Activated naive CD8-positive, alpha-beta T cell treated with anti-CD3 and anti-CD28 coated beads, Interleukin-2, amount 50 U/mL, for 24 hours (primary cell): ENCODE data around the gene NAALADL2.
"Not testable (repeated sequence)": the region's sequence is repeated elsewhere in the genome, so short reads cannot be mapped to it uniquely, and the experiment has no call there.

Experiments
- ATAC-seq: fragments of 150-1000 bp; cut with Tn5 transposase; one replicate; pipeline ENCODE4 v1.10.0; 2021
- DNase-seq: peaks from one replicate; pipeline ENCODE4 v3.0.0; 2021
- H3K27ac Mint-ChIP-seq: one replicate; pipeline ENCODE4 v1.8.0; 2021; ENCODE audit warnings: mild to moderate bottlenecking, mixed read lengths
- H3K27me3 Mint-ChIP-seq: one replicate; pipeline ENCODE4 v1.8.0; 2021; ENCODE audit warnings: mixed read lengths
- H3K36me3 Mint-ChIP-seq: one replicate; pipeline ENCODE4 v1.8.0; 2021; ENCODE audit warnings: low read depth, mixed read lengths
- H3K4me1 Mint-ChIP-seq: one replicate; pipeline ENCODE4 v1.8.0; 2021; ENCODE audit warnings: mixed read lengths
- H3K4me3 Mint-ChIP-seq: one replicate; pipeline ENCODE4 v1.8.0; 2021; ENCODE audit warnings: mild to moderate bottlenecking, moderate library complexity, mixed read lengths
- H3K9me3 Mint-ChIP-seq: one replicate; pipeline ENCODE4 v1.8.0; 2021; ENCODE audit warnings: mixed read lengths

The NAALADL2 gene

DNA sequence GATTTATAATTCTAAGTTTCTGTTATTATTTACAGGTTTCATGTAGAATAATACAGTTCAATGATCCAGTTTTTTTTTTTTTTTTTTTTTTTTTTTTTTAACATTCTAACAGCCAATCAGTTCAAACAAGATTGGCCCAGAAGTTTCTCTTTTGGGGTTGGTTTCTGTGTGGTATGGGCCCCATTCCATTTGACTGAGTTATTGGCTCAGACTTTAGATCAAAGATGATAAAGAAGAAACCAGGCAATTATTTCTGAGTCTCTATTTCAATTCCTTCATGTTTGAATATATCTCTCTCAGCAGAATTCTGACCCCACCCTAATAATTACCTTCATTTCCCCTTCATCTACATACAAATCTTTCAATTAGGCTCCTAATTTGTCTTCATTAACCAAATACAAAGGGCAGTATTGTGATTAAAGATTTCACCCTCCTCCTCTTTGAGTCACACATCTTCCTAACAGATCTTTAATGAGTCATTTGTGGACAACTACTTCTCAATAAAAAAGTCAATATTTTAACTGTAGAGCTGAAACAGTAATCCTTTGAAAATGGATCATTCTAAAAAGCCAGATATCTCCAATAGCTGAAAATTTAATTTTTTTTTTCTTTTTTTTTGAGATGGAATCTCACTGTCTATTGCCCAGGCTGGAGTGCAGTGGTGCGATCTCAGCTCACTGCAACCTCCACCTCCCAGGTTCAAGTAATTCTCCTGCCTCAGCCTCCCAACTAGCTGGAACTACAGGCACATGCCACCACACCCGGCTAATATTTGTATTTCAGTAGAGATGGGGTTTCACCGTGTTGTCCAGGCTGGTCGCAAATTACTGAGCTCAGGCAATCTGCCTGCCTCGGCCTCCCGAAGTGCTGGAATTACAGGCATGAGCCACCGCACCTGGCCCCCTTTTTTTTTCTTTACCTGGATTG is 878.8 kb downstream of the NAALADL2 start:
- no peaks in the 10 kb centered on the region for H3K27me3 Mint-ChIP-seq
- H3K9me3 Mint-ChIP-seq: peaks cover 35% of the 10 kb centered on the region
- no peak overlapping the region for H3K27ac Mint-ChIP-seq
- ATAC-seq (no peak), DNase-seq (no peak)
- H3K4me1 Mint-ChIP-seq: no peaks in the 10 kb centered on the region
- no peaks in the 10 kb centered on the region for H3K36me3 Mint-ChIP-seq
- no peak overlapping the region for H3K4me3 Mint-ChIP-seq

DNA sequence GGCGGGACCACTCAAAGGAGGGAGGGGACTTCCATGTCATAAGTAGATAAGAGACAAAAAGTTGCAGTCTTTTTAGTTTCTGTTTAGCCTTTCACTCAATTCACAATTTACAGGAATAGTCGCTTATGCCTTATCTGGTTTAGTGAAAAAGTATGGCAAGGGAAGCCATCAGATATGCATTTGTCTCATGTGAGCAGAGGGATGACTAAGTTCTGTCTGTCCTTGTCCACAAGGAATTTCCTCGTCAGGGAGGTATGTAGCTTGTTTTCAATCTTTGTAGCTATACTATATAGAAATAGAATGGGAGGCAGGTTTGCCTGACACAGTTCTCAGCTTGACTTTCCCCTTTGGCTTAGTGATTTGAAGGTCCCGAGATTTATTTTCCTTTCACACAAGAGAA is 882.8 kb downstream of the NAALADL2 start:
- Mint-ChIP-seq H3K27me3 (no peaks in the 10 kb centered on the region), H3K9me3 (peaks cover 24% of the 10 kb centered on the region), H3K27ac (no peak overlapping the region), H3K4me3 (no peak overlapping the region), H3K36me3 (no peaks in the 10 kb centered on the region), H3K4me1 (no peaks in the 10 kb centered on the region)
- ATAC-seq (no peak), DNase-seq (no peak)

DNA sequence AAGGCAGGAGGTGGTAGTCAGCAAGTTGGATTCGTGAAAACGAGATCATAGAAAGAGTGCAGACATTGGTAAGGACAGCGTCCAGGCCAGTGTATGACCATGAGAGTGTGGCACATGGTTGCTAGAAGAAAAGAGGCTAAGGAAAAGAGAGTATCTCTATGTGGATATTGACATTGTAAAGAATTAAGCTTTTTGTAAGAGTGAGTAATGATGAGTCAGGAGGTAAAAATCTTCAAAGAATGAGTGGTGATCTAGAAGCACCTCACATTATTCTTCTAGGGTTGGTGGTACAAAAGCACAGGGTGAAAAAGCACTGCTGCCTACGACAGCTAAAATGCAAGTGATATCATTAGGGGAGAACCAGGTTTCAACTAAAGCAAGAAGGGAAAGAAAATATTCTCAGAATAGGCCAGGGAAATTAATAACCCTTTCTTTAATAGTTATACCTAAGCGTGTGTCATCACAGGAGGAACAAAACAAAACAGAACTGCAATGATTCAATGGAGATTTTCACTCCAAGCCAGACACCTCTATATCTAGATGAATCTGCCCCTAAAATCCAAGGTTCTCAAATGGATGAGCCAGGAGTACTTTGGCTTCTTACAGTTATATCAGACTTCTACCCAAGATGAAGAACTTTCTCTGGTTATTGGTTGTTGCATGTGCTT is 884.7 kb downstream of the NAALADL2 start:
- H3K4me3 Mint-ChIP-seq: no peak overlapping the region
- no peak overlapping the region for H3K27ac Mint-ChIP-seq
- DNase-seq: no peak
- H3K36me3 Mint-ChIP-seq: no peaks in the 10 kb centered on the region
- no peak for ATAC-seq
- H3K27me3 Mint-ChIP-seq: no peaks in the 10 kb centered on the region
- no peaks in the 10 kb centered on the region for H3K4me1 Mint-ChIP-seq
- H3K9me3 Mint-ChIP-seq: peaks cover 20% of the 10 kb centered on the region

DNA sequence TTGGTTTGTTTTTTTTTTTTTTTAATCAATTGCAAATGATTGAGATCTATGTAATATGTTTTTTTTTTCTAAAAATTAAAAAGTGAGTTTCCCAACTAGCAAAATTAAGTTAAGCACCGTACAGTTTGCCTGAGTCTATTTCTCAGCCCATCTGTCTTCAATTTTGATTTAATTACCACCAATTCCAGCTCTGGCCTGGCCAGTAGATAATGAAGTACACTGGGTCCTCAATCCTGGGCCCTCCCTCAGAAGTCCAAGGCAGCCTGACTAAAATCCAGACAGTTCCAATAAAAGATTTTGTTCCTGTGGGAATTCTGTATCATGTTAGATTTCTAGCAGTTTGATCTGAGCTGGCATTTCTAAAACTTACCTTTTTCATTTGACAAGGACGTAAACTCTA is 887.2 kb downstream of the NAALADL2 start:
- no peaks in the 10 kb centered on the region for H3K27me3 Mint-ChIP-seq
- H3K36me3 Mint-ChIP-seq: no peaks in the 10 kb centered on the region
- no peak overlapping the region for H3K4me3 Mint-ChIP-seq
- no peak overlapping the region for H3K27ac Mint-ChIP-seq
- ATAC-seq (no peak), DNase-seq (no peak)
- H3K9me3 Mint-ChIP-seq: peaks cover 7% of the 10 kb centered on the region
- H3K4me1 Mint-ChIP-seq: no peaks in the 10 kb centered on the region

DNA sequence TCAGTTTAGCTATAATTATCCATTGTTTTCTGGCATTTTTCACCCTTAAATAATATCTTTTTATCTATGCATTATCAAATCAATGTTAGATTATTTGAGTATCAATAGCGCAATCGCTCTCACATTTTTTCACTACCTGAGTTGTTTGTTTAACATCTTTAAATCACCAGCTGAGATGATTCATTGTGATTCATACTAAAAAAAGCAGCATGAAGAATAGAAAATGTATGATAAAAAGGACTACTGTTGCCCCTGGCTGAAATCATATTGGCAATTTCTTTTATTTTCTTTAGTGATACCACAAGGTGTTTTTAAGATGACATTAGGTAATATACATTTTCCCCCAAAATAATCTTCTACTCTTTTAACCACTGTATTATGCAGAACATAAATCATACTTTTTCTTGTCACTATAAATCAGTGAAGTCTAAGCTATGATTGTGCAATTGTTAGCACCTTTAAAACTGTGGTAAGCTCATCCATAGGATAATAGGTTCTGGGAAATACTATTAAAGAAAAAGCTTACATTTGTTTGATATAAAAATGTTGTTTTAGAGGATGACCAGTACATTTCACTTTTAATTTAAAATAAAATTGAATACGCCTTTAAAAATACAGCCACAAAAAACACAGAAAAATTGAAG is 889.1 kb downstream of the NAALADL2 start:
- H3K9me3 Mint-ChIP-seq: peaks cover 4% of the 10 kb centered on the region
- no peaks in the 10 kb centered on the region for H3K27me3 Mint-ChIP-seq
- ATAC-seq: no peak
- H3K4me1 Mint-ChIP-seq: no peaks in the 10 kb centered on the region
- H3K27ac Mint-ChIP-seq: no peak overlapping the region
- H3K36me3 Mint-ChIP-seq: no peaks in the 10 kb centered on the region
- DNase-seq: no peak
- no peak overlapping the region for H3K4me3 Mint-ChIP-seq

DNA sequence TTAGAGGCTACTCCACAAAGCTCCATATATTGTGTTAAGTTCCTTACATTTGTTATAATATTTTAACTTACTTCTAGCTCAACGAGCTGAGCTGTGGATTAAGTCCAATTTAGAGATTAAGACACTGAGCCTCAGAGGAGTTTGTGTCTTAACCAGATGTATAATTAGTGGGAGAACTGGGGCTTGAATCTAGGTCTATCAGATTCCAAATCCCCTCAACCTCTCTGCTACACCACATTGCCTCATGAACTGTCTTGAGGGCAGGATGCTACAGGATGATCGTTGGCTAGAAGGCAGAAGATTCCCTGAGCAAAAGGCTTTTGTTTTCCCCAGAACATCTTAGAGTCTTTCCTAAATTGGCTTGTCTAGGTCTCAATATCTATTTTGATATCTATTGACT is 890.8 kb downstream of the NAALADL2 start:
- no peaks in the 10 kb centered on the region for H3K36me3 Mint-ChIP-seq
- H3K4me3 Mint-ChIP-seq: no peak overlapping the region
- H3K27ac Mint-ChIP-seq: no peak overlapping the region
- peaks cover 4% of the 10 kb centered on the region for H3K9me3 Mint-ChIP-seq
- H3K27me3 Mint-ChIP-seq: no peaks in the 10 kb centered on the region
- H3K4me1 Mint-ChIP-seq: no peaks in the 10 kb centered on the region
- ATAC-seq: no peak
- no peak for DNase-seq

DNA sequence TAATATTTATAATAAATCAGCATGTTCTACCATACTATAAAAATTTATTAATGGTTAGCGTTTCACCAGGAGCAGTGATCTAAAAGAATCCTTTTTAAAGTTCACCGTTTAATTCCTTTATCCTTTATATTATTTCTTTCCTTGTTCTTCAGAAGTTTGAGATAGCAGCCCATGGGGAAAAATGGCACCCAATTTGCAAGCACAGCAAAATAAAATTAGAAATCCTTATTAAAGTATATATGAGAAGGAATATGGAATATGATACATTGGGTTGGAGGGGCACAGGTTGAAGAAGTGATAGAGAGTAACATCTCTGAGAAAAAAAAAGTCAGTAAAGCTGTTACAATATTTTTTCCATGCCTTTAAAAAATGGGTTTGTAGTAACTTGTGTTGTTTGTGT is 892.0 kb downstream of the NAALADL2 start:
- no peaks in the 10 kb centered on the region for H3K27me3 Mint-ChIP-seq
- DNase-seq (no peak), ATAC-seq (no peak)
- no peak overlapping the region for H3K27ac Mint-ChIP-seq
- H3K4me3 Mint-ChIP-seq: no peak overlapping the region
- no peaks in the 10 kb centered on the region for H3K4me1 Mint-ChIP-seq
- peaks cover 8% of the 10 kb centered on the region for H3K9me3 Mint-ChIP-seq
- H3K36me3 Mint-ChIP-seq: no peaks in the 10 kb centered on the region

DNA sequence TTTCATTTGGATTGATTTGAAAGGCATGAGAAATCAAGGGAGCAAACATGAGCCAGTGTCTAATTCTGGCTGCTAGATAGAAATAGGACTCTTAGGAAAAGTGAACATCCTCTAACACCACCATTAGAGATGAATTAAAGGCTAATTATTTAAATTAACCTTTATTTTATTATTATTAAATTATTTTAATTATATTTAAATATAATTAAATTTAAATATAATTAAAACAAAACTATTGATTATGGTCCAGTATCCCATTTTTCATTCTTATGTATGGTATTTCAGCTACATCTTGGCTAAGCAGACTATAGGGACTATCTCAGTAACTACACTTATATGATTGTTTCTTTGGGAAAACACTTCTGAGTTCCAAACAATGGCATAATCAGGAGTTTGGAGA is 904.8 kb downstream of the NAALADL2 start:
- Mint-ChIP-seq H3K4me1 (no peaks in the 10 kb centered on the region), H3K27me3 (no peaks in the 10 kb centered on the region), H3K9me3 (peaks cover 8% of the 10 kb centered on the region), H3K36me3 (no peaks in the 10 kb centered on the region), H3K4me3 (no peak overlapping the region), H3K27ac (no peak overlapping the region)
- ATAC-seq (no peak), DNase-seq (no peak)

DNA sequence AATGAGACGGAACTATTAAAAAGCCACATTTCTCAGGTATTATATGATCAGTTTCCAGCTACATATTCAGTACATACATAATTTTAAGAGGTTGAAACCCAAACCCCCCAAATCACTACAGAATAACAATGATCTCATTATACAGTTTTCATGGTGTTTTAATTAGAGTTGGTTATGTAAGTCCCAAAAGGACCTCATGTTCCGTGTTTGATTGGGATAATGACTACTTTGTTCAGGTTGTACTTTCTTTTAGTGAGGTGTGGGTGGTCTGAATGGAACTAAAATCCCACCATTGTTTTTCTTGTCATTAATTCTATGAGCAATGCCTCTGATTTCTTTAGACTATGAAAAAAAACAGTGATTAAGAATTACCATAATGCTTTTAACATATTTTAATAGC is 905.6 kb downstream of the NAALADL2 start:
- Mint-ChIP-seq H3K27me3 (no peaks in the 10 kb centered on the region), H3K36me3 (no peaks in the 10 kb centered on the region), H3K4me3 (no peak overlapping the region), H3K4me1 (no peaks in the 10 kb centered on the region), H3K27ac (no peak overlapping the region), H3K9me3 (peaks cover 6% of the 10 kb centered on the region)
- ATAC-seq (no peak), DNase-seq (no peak)

DNA sequence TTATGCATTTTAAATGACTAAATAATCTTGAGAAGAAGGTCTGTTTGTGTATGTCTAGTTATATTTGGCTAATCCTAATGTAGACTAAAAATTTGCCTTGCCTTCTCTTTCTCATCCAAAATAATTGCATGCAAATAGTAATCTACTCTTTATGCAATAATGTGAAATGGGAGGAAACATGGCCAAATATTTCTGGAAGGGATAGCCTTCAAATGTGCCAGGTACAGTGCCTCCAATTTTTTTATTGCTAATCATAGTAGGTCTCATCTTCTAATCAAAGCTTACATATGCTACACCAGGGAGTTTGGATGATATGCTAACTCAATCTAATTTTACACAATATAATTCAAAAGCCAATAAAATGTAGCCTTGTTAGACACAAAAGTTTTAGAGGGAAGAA is 911.3 kb downstream of the NAALADL2 start:
- Mint-ChIP-seq H3K27me3 (no peaks in the 10 kb centered on the region), H3K27ac (no peak overlapping the region)

DNA sequence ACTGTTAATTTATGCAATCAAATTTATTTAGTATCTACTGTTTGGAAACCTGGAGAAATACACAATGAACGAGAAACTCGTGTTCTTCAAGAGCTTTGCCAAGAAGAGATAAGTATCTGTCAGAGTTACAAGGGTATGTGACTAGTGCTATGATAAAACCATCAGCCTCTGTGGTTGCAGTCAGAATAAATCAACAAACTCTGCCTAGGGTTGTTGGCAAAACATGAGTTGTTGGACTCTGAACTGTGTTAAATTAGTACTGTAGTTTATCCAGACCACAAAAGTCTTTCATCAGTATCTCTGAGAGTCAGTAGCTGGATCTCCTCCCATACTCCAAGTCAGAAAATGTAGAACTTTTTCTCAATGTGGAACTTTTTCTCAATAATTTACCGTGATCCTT is 918.4 kb downstream of the NAALADL2 start:
- peaks cover 4% of the 10 kb centered on the region for H3K9me3 Mint-ChIP-seq
- H3K36me3 Mint-ChIP-seq: no peaks in the 10 kb centered on the region
- H3K27ac Mint-ChIP-seq: no peak overlapping the region
- H3K4me1 Mint-ChIP-seq: no peaks in the 10 kb centered on the region
- no peak for ATAC-seq
- DNase-seq: no peak
- H3K4me3 Mint-ChIP-seq: no peak overlapping the region
- H3K27me3 Mint-ChIP-seq: no peaks in the 10 kb centered on the region

More for the DNA sequence above, 911.3 kb downstream of the NAALADL2 start:
- no peak for ATAC-seq
- H3K36me3 Mint-ChIP-seq: no peaks in the 10 kb centered on the region
- H3K4me3 Mint-ChIP-seq: no peak overlapping the region
- no peaks in the 10 kb centered on the region for H3K9me3 Mint-ChIP-seq
- H3K4me1 Mint-ChIP-seq: no peaks in the 10 kb centered on the region
- DNase-seq: no peak

DNA sequence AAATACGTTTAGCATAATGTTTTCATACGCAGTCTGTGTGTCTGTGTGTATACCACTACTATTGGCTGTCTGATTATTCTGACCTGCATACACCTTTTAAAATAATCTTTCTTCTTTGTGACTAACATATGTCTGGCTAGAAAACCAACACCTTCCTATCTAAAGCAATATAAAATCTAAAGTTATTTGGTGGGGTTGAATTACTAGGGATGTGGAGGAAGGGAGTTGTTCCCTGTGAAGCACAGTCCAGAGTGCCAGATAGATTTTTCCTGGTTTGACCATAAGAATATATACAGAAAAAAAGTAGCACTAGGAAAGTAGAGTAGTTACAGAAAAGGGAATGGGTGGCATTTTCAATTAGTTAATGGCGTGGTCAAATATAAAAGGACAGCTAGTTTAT is 918.8 kb downstream of the NAALADL2 start:
- Mint-ChIP-seq H3K4me1 (no peaks in the 10 kb centered on the region), H3K36me3 (no peaks in the 10 kb centered on the region), H3K27ac (no peak overlapping the region), H3K27me3 (no peaks in the 10 kb centered on the region), H3K9me3 (peaks cover 4% of the 10 kb centered on the region), H3K4me3 (no peak overlapping the region)
- ATAC-seq: no peak
- DNase-seq: no peak

DNA sequence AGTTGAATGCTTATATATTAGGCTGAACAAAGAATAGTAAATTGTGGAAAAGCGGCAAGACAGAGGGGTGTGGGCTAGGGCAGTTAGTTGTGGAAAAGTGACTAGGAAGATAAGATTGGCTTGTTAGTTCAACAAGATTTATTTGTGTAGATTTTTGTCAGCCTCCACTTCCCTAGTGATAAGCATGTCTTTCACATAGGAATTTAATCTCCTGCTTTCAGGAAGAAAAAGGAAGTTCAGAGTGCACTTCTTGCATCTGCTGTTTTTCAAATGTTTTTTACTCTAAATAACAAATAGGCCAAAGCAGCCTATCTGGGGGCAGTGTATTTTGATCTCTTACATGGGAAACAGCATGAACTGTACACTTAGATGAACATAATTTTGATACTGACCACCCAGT is 919.9 kb downstream of the NAALADL2 start:
- Mint-ChIP-seq H3K36me3 (no peaks in the 10 kb centered on the region), H3K4me1 (no peaks in the 10 kb centered on the region), H3K9me3 (peaks cover 4% of the 10 kb centered on the region), H3K27me3 (no peaks in the 10 kb centered on the region), H3K4me3 (no peak overlapping the region), H3K27ac (no peak overlapping the region)
- ATAC-seq (no peak), DNase-seq (no peak)

DNA sequence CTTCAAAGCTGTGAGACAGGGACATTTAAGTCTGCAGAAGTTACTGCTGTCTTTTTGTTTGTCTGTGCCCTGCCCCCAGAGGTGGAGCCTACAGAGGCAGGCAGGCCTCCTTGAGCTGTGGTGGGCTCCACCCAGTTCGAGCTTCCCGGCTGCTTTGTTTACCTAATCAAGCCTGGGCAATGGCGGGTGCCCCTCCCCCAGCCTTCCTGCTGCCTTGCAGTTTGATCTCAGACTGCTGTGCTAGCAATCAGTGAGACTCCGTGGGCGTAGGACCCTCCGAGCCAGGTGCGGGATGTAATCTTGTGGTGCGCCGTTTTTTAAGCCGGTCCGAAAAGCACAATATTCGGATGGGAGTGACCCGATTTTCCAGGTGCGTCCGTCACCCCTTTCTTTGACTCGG is 928.0 kb downstream of the NAALADL2 start:
- not testable (repeated sequence) for ATAC-seq, H3K9me3 Mint-ChIP-seq, H3K36me3 Mint-ChIP-seq, H3K4me3 Mint-ChIP-seq, H3K27me3 Mint-ChIP-seq, H3K4me1 Mint-ChIP-seq, DNase-seq, H3K27ac Mint-ChIP-seq

DNA sequence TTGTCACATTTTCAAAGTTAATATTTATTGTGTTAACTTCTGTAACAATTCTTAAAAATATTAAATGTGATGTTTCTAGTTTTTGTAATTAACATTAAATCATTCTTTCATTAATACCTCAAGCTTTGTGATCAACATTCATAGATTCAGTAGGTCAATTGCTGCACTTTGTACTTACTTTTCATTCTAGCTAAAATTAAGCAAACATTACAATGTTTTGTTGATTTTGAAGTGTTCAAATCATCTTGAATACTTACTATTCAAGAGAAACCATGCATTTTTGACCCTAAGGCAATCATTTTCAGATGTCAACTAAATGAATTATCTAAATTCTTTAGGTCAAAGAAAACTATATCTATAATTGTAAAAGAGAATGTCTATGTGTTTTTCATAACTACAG is 933.1 kb downstream of the NAALADL2 start:
- Mint-ChIP-seq H3K9me3 (no peaks in the 10 kb centered on the region), H3K27ac (no peak overlapping the region), H3K4me1 (no peaks in the 10 kb centered on the region), H3K4me3 (no peak overlapping the region), H3K27me3 (no peaks in the 10 kb centered on the region), H3K36me3 (no peaks in the 10 kb centered on the region)
- DNase-seq: no peak
- no peak for ATAC-seq
